HCT116 (cell line): Measurements from ENCODE around the gene MOSPD2. TPM values are rescaled to one million over a fixed set of nuclear protein-coding genes. Genes with fewer than 3 reads are reported as not detected.

ENCODE experiments used
- ATAC-seq: fragments of 200-7000 bp; cut with Tn5 transposase; 2 replicates; pipeline ENCODE4 v1.9.1; 2020; ENCODE audit warnings: mild to moderate bottlenecking, moderate library complexity
- BruUV-seq: library from RNA; stranded (reverse); fragments of 400-500 nt; replicated peaks from 2 replicates; lab custom pipeline; 2021; lab: Mats Ljungman, UMichigan
- CTCF ChIA-PET: fragments of 300-600 bp; sonication (Branson Sonifier 250); formaldehyde crosslinking; loops from one replicate; lab custom pipeline; 2021; ENCODE audit warnings: antibody characterized with exemption; lab: Charles Lee
- POLR2A ChIA-PET: fragments of 300-600, 350-600 bp; sonication (Branson Sonifier 250); formaldehyde crosslinking; loops from one replicate; lab custom pipeline; 2021; ENCODE audit warnings: antibody characterized with exemption; lab: Charles Lee
- RAD21 ChIA-PET, 2 experiments: fragments of 300-600 bp; sonication (Branson Sonifier 250); formaldehyde crosslinking; loops; one replicate each; lab custom pipeline; 2023; ENCODE audit warnings: low total read pairs in 2 of 2; ENCODE audit not compliant: uncharacterized antibody in 2 of 2, unreplicated experiment in 2 of 2, low non-redundant PET in 1 of 2; lab: Charles Lee
- DNase-seq: peaks from one replicate; pipeline ENCODE4 v3.0.0-alpha.2; 2010; ENCODE audit warnings: low read depth, low spot score
- H2AFZ ChIP-seq: fragments of 200-600 bp; shearing (Covaris generic), sonication (generic); 2 replicates; pipeline ENCODE4 v1.6.1; 2017; ENCODE audit warnings: low read depth, mixed run types, mixed read lengths, antibody characterized with exemption, low read length; ENCODE audit not compliant: poor library complexity, severe bottlenecking
- H3K27ac ChIP-seq: 2 replicates; pipeline ENCODE4 v1.5.1; 2012; ENCODE audit warnings: low read depth, low read length
- H3K27me3 ChIP-seq: fragments of 200-600 bp; sonication (generic); 2 replicates; pipeline ENCODE4 v1.6.1; 2016; ENCODE audit warnings: mixed run types, low read length, mixed read lengths; ENCODE audit not compliant: insufficient read depth
- H3K36me3 ChIP-seq, 2 experiments: fragments of 200-500 bp in 1 of 2; fragments of 200-600 bp in 1 of 2; sonication (Bioruptor generic) in 1 of 2; sonication (generic) in 1 of 2; 2 replicates each; pipeline versions ENCODE4 v1.5.1 to v1.6.1; 2014 to 2016; ENCODE audit warnings: low read length in 2 of 2, inconsistent platforms in 1 of 2, mixed read lengths in 1 of 2, mixed run types in 1 of 2; ENCODE audit not compliant: insufficient read depth in 2 of 2, control insufficient read depth in 1 of 2
- H3K4me1 ChIP-seq, 2 experiments: fragments of 200-600 bp in 1 of 2; sonication (generic) in 1 of 2; 2 replicates each; pipeline versions ENCODE4 v1.5.1 to v1.6.1; 2012 to 2017; ENCODE audit warnings: low read length in 2 of 2, inconsistent platforms in 1 of 2, mild to moderate bottlenecking in 1 of 2, mixed read lengths in 1 of 2, mixed run types in 1 of 2, moderate library complexity in 1 of 2; ENCODE audit not compliant: insufficient read depth in 2 of 2, control insufficient read depth in 1 of 2
- H3K4me2 ChIP-seq: fragments of 200-600 bp; sonication (generic); 2 replicates; pipeline ENCODE4 v1.6.1; 2017; ENCODE audit warnings: mixed run types, low read length, mixed read lengths
- H3K4me3 ChIP-seq, 2 experiments: fragments of 200-600 bp in 1 of 2; sonication (generic) in 1 of 2; replicated peaks in 1 of 2; 2 replicates each; pipeline ENCODE4 v1.5.1; 2011 to 2016; ENCODE audit warnings: low read length in 2 of 2, control low read depth in 1 of 2, low read depth in 1 of 2, mild to moderate bottlenecking in 1 of 2, mixed read lengths in 1 of 2, mixed run types in 1 of 2
- H3K79me2 ChIP-seq: fragments of 200-600 bp; sonication (generic); 2 replicates; pipeline ENCODE4 v1.6.1; 2017; ENCODE audit warnings: mild to moderate bottlenecking, mixed run types, low read length, moderate library complexity, mixed read lengths; ENCODE audit not compliant: insufficient read depth
- H3K9ac ChIP-seq: fragments of 200-600 bp; sonication (generic); 2 replicates; pipeline ENCODE4 v1.6.1; 2016; ENCODE audit warnings: low read length, mixed read lengths
- H3K9me2 ChIP-seq: fragments of 200-600 bp; sonication (generic), shearing (Covaris generic); 2 replicates; pipeline ENCODE4 v1.6.1; 2017; ENCODE audit warnings: mixed run types, mild to moderate bottlenecking, moderate library complexity; ENCODE audit not compliant: insufficient read depth
- H3K9me3 ChIP-seq, 2 experiments: fragments of 200-500 bp in 1 of 2; fragments of 200-600 bp in 1 of 2; sonication (Bioruptor generic) in 1 of 2; sonication (generic) in 1 of 2; 2 replicates each; pipeline ENCODE4 v1.6.1; 2014 to 2017; ENCODE audit warnings: low read length in 2 of 2, mixed read lengths in 2 of 2, inconsistent platforms in 1 of 2, low read depth in 1 of 2, mild to moderate bottlenecking in 1 of 2, mixed run types in 1 of 2, moderate library complexity in 1 of 2; ENCODE audit not compliant: control insufficient read depth in 1 of 2, insufficient read depth in 1 of 2
- H4K20me1 ChIP-seq: fragments of 200-600 bp; sonication (generic), shearing (Covaris generic); 2 replicates; pipeline ENCODE4 v1.6.1; 2017; ENCODE audit warnings: mixed run types, mild to moderate bottlenecking, moderate library complexity; ENCODE audit not compliant: insufficient read depth
- ELF1 ChIP-seq: IDR thresholded peaks from 2 replicates; pipeline ENCODE4 v1.6.1; 2012; ENCODE audit warnings: low read depth, borderline replicate concordance
- FOSL1 ChIP-seq: IDR thresholded peaks from 2 replicates; pipeline ENCODE4 v1.6.1; 2012; ENCODE audit warnings: low read depth
- JUND ChIP-seq: IDR thresholded peaks from 2 replicates; pipeline ENCODE4 v1.6.1; 2012
- POLR2A ChIP-seq: IDR thresholded peaks from 2 replicates; pipeline ENCODE4 v1.7.0; 2011; ENCODE audit warnings: borderline replicate concordance; ENCODE audit not compliant: insufficient read depth, insufficient read length; ENCODE audit errors: extremely low read depth
- POLR2AphosphoS5 ChIP-seq: IDR thresholded peaks from 2 replicates; pipeline ENCODE4 v1.6.1; 2011; ENCODE audit warnings: mild to moderate bottlenecking, low read depth, low read length, moderate library complexity
- RAD21 ChIP-seq: IDR thresholded peaks from 2 replicates; pipeline ENCODE4 v1.6.1; 2012; ENCODE audit warnings: low read depth, mild to moderate bottlenecking
- ZFX ChIP-seq: fragments of 450-650 bp; IDR thresholded peaks from 2 replicates; pipeline ENCODE4 v1.6.1; 2017
- ZNF274 ChIP-seq: fragments of 200-500 bp; sonication (Bioruptor generic); IDR thresholded peaks from 2 replicates; pipeline ENCODE4 v1.6.1; 2014; ENCODE audit warnings: mild to moderate bottlenecking, low read depth, low read length, inconsistent platforms
- intact Hi-C: fragments of 100-400 bp; cut with micrococcal nuclease; formaldehyde crosslinking; loops from 2 replicates; pipeline ENCODE4 v1.10.0; 2022
- total RNA-seq: library from RNA; stranded (reverse); gene quantifications from one replicate; pipeline ENCODE4 v1.2.1, GENCODE V29; 2021; ENCODE audit not compliant: unreplicated experiment
- TF ChIP-seq, protein P1 (sequence below): IDR thresholded peaks from 2 replicates; pipeline ENCODE4 v1.6.1; 2012
- TF ChIP-seq, protein P2 (sequence below), 3 experiments: fragments of 200-600 bp in 1 of 3; sonication (generic) in 1 of 3; IDR thresholded peaks in 2 of 3; conservative IDR thresholded peaks in 1 of 3; 2 replicates each; pipeline ENCODE4 v1.5.1; 2012 to 2017; ENCODE audit warnings: low read depth in 2 of 3, low read length in 2 of 3, antibody characterized with exemption in 1 of 3, borderline replicate concordance in 1 of 3, control low read depth in 1 of 3, mild to moderate bottlenecking in 1 of 3, mixed read lengths in 1 of 3, mixed run types in 1 of 3, moderate library complexity in 1 of 3; ENCODE audit not compliant: insufficient read depth in 1 of 3

The MOSPD2 gene
- total RNA-seq, 1 experiment from 2014 or later = 8.9 TPM

GRCh38 chrX:14886252-14886651 lies 13.0 kb downstream of the MOSPD2 start (continued):
- TF ChIP-seq, protein P1, sequence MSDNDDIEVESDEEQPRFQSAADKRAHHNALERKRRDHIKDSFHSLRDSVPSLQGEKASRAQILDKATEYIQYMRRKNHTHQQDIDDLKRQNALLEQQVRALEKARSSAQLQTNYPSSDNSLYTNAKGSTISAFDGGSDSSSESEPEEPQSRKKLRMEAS = no peak
- TF ChIP-seq JUND (no peak), ZFX (no peak), ELF1 (no peak)

- no peak overlapping the region for H3K4me3 ChIP-seq
- H3K4me2 ChIP-seq = no peak overlapping the region
- H4K20me1 ChIP-seq = no peaks in the 10 kb centered on the region
- no peaks in the 10 kb centered on the region for H3K9me3 ChIP-seq
- ATAC-seq (no peak), DNase-seq (no peak)
- H3K79me2 ChIP-seq = no peaks in the 10 kb centered on the region; the same call in 1 of the 2 replicates
- CTCF ChIA-PET = no interaction called here
- no peak overlapping the region for H3K9ac ChIP-seq
- RAD21 ChIA-PET = no interaction called here
- no peaks in the 10 kb centered on the region for H3K36me3 ChIP-seq
- H2AFZ ChIP-seq = no peak overlapping the region
- no TSS peak for BruUV-seq
- intact Hi-C loops = no loop called here
- POLR2A ChIA-PET = no interaction called here
- TF ChIP-seq POLR2A (no peak), ELF1 (no peak), ZNF274 (no peak), RAD21 (no peak), FOSL1 (no peak), ZFX (no peak), POLR2AphosphoS5 (no peak)
- TF ChIP-seq, protein P2, sequence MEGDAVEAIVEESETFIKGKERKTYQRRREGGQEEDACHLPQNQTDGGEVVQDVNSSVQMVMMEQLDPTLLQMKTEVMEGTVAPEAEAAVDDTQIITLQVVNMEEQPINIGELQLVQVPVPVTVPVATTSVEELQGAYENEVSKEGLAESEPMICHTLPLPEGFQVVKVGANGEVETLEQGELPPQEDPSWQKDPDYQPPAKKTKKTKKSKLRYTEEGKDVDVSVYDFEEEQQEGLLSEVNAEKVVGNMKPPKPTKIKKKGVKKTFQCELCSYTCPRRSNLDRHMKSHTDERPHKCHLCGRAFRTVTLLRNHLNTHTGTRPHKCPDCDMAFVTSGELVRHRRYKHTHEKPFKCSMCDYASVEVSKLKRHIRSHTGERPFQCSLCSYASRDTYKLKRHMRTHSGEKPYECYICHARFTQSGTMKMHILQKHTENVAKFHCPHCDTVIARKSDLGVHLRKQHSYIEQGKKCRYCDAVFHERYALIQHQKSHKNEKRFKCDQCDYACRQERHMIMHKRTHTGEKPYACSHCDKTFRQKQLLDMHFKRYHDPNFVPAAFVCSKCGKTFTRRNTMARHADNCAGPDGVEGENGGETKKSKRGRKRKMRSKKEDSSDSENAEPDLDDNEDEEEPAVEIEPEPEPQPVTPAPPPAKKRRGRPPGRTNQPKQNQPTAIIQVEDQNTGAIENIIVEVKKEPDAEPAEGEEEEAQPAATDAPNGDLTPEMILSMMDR (IDR thresholded peaks at IDR 0.05 in 2 of 3, conservative IDR thresholded peaks at IDR 0.05 in 1 of 3; ENCODE audit: borderline replicate concordance in 1 of 3, insufficient read depth in 1 of 3, low read depth in 2 of 3, low read length in 2 of 3) = no peak
- H3K27me3 ChIP-seq = no peaks in the 10 kb centered on the region
- peaks cover 3 to 8% of the 10 kb centered on the region in 2 experiments; a peak in 3 of 4 replicates for H3K4me1 ChIP-seq
- H3K9me2 ChIP-seq = no peaks in the 10 kb centered on the region
- no peak overlapping the region for H3K27ac ChIP-seq
Measured at GRCh38 chrX:14896273-14896672, 23.1 kb downstream of the MOSPD2 start.
